AG08395 (cell line): Measurements from ENCODE around the gene FGGY.
"Not testable (repeated sequence)": the region's sequence is repeated elsewhere in the genome, so short reads cannot be mapped to it uniquely, and the experiment has no call there.

Experiments used
- DNase-seq: peaks from one replicate; pipeline ENCODE4 v3.0.0; 2012; ENCODE audit warnings: mixed read lengths, low spot score

FGGY gene

GRCh38 chr1:59350521-59350920 lies 53.6 kb downstream of the FGGY start:
- DNase-seq: no peak

GRCh38 chr1:59352065-59352464 lies 55.2 kb downstream of the FGGY start:
- DNase-seq: no peak

GRCh38 chr1:59353453-59353852 lies 56.6 kb downstream of the FGGY start:
- no peak for DNase-seq

- not testable (repeated sequence) for DNase-seq
Observed at GRCh38 chr1:59354239-59354638, 57.3 kb downstream of the FGGY start.

- DNase-seq: no peak
Observed at GRCh38 chr1:59354709-59355337, 57.9 kb downstream of the FGGY start.

GRCh38 chr1:59355361-59355760 lies 58.5 kb downstream of the FGGY start:
- no peak for DNase-seq

GRCh38 chr1:59356627-59357026 lies 59.7 kb downstream of the FGGY start:
- no peak for DNase-seq

- DNase-seq: no peak
Observed at GRCh38 chr1:59357645-59358320, 60.9 kb downstream of the FGGY start.

- DNase-seq: no peak
Observed at GRCh38 chr1:59359325-59359724, 62.4 kb downstream of the FGGY start.

GRCh38 chr1:59360170-59360569 lies 63.3 kb downstream of the FGGY start:
- DNase-seq: peak; percentile 82

- DNase-seq: no peak
Observed at GRCh38 chr1:59360729-59361128, 63.8 kb downstream of the FGGY start.

- no peak for DNase-seq
Observed at GRCh38 chr1:59361766-59362165, 64.9 kb downstream of the FGGY start.

- DNase-seq: no peak
Observed at GRCh38 chr1:59364037-59364436, 67.1 kb downstream of the FGGY start.

- no peak for DNase-seq
Observed at GRCh38 chr1:59366346-59366745, 69.5 kb downstream of the FGGY start.

- peak; percentile 91 for DNase-seq
Observed at GRCh38 chr1:59367301-59368007, 70.6 kb downstream of the FGGY start.

GRCh38 chr1:59368008-59368670 lies 71.2 kb downstream of the FGGY start:
- no peak for DNase-seq

- peak; percentile 93 for DNase-seq
Observed at GRCh38 chr1:59375321-59376220, 78.7 kb downstream of the FGGY start.

- DNase-seq: no peak
Observed at GRCh38 chr1:59377350-59377904, 80.5 kb downstream of the FGGY start.

GRCh38 chr1:59378621-59379370 lies 81.9 kb downstream of the FGGY start:
- no peak for DNase-seq

- DNase-seq: no peak
Observed at GRCh38 chr1:59379371-59379728, 82.5 kb downstream of the FGGY start.

- DNase-seq: no peak
Observed at GRCh38 chr1:59383963-59384362, 87.1 kb downstream of the FGGY start.
